Spleen (tissue), 11 donors: ENCODE data around the gene CCDC141. TPM values are rescaled to one million over a fixed set of nuclear protein-coding genes. Genes with fewer than 3 reads are reported as not detected.

Experiments used
- DNase-seq: peaks from one replicate; pipeline ENCODE4 v3.0.0-alpha.2; 2020
- H3K27ac ChIP-seq, 8 donors: fragments of 200-600 bp; sonication (generic) in 7 of 8; 1 replicate in 4 of 8; 2 replicates in 4 of 8; pipeline versions ENCODE4 v1.5.0 to v1.8.0; 2016 to 2021; ENCODE audit warnings: inconsistent platforms in 4 of 8, mild to moderate bottlenecking in 4 of 8, moderate library complexity in 1 of 8
- H3K27me3 ChIP-seq, 7 donors: fragments of 200-600 bp; sonication (generic) in 6 of 7; replicated peaks in 1 of 7; 1 replicate in 4 of 7; 2 replicates in 3 of 7; pipeline versions ENCODE4 v1.5.0 to v1.8.0; 2016 to 2021; ENCODE audit warnings: inconsistent platforms in 3 of 7, mild to moderate bottlenecking in 1 of 7
- H3K36me3 ChIP-seq, 6 donors: fragments of 200-600 bp; sonication (generic) in 5 of 6; 1 replicate in 4 of 6; 2 replicates in 2 of 6; pipeline versions ENCODE4 v1.5.0 to v1.8.0; 2016 to 2021; ENCODE audit warnings: inconsistent platforms in 2 of 6
- H3K4me1 ChIP-seq, 6 donors: fragments of 200-600 bp; sonication (generic) in 5 of 6; 1 replicate in 3 of 6; 2 replicates in 3 of 6; pipeline versions ENCODE4 v1.5.0 to v1.8.0; 2016 to 2021; ENCODE audit warnings: inconsistent platforms in 3 of 6
- H3K4me3 ChIP-seq, 8 donors: fragments of 200-600 bp; sonication (generic) in 7 of 8; 1 replicate in 4 of 8; 2 replicates in 4 of 8; pipeline versions ENCODE4 v1.5.0 to v1.8.0; 2016 to 2021; ENCODE audit warnings: inconsistent platforms in 4 of 8, mild to moderate bottlenecking in 4 of 8, moderate library complexity in 2 of 8
- H3K9me3 ChIP-seq, 8 donors: fragments of 200-600 bp; sonication (generic) in 7 of 8; 1 replicate in 4 of 8; 2 replicates in 4 of 8; pipeline versions ENCODE4 v1.5.0 to v1.8.0; 2016 to 2021; ENCODE audit warnings: inconsistent platforms in 4 of 8
- POLR2A ChIP-seq, 3 donors: fragments of 450-650 bp; IDR thresholded peaks; one replicate each; pipeline ENCODE4 v1.5.1; 2017; ENCODE audit warnings: antibody characterized with exemption in 3 of 3, mild to moderate bottlenecking in 1 of 3
- POLR2AphosphoS5 ChIP-seq, 3 donors: sonication (generic); formaldehyde crosslinking; IDR thresholded peaks; one replicate each; pipeline ENCODE4 v1.5.1; 2017; ENCODE audit warnings: antibody characterized with exemption in 3 of 3
- WGBS, 5 donors: extraction: QIAGEN DNeasy Blood & Tissue Kit in 3 of 5; methylation state at CpG; one replicate each; pipeline versions ENCODE4 v1.1.5 to v1.1.7; 2013 to 2018; 5-methylcytosine and 5-hydroxymethylcytosine counted together
- intact Hi-C: fragments of 100-400 bp; cut with DNase I; formaldehyde crosslinking; loops from one replicate; pipeline ENCODE4 v1.15.0; 2023; ENCODE audit warnings: low total_unique reads
- polyA plus RNA-seq, 3 donors: library from polyadenylated mRNA; stranded (reverse); fragments of 200-250 nt; gene quantifications; one replicate each; pipeline ENCODE4 v1.2.1, GENCODE V29; 2013
- total RNA-seq, 7 donors: library from RNA; depleted of rRNA in 3 of 7; stranded (reverse); fragments of >200 nt in 3 of 7; fragmentation: NEBNext Ultra II Directional in 4 of 7; extraction: Animal tissue kit (Norgen Biotek cat#: 25700) in 4 of 7; gene quantifications; one replicate each; pipeline versions ENCODE4 v1.1.0 to v1.2.1, GENCODE V29; 2016 to 2021
- TF ChIP-seq, protein P1 (sequence below), 11 experiments: fragments of 200-600 bp in 7 of 11; fragments of 450-650 bp in 4 of 11; sonication (generic) in 4 of 11; IDR thresholded peaks in 8 of 11; conservative IDR thresholded peaks in 3 of 11; 1 replicate in 7 of 11; 2 replicates in 4 of 11; pipeline versions ENCODE4 v1.4.0 to v1.8.0; 2016 to 2021; ENCODE audit warnings: antibody characterized with exemption in 11 of 11, inconsistent platforms in 4 of 11, mild to moderate bottlenecking in 1 of 11
- donor health status: healthy with polysubstance abuse.
- donor health status: DM: no; HTN: no; CAD: no; lungs with moderate emphysema.
- donor health status: DM: no; HTN: no; CAD: no.
- donor health status: Bipolar disorder and iron deficiency.
- donor health status: healthy.
- donor health status: DM: no; HTN: no; CAD: no.
- donor health status: DM: yes; HTN: yes; CAD: no.

Gene CCDC141
- total and polyA plus RNA-seq, 10 donors: 0.29 to 21.3 (median 11.4) TPM

DNA sequence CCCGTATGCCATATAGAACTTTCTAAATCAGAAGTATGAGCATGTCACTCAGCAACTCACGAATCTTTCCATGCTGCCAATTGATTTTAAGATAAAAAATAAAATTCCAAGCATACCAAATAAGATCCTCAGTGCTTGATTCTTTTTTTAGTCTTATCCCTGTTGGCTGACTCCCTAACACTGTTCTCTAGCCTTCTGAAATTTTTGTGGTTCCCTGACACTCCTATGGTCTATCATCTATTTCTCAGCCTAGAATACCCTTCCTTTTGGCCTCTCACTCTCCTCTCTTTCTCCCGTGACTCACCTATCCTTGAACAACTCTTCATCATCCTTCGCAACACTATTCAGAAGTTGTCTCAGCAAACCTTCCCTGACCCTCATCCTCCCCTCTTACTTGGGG lies 50.5 kb downstream of the CCDC141 start:
- DNase-seq: no peak
- peaks cover 0 to 12% (median 0%) of the 10 kb centered on the region in 6 donors for H3K4me1 ChIP-seq
- H3K36me3 ChIP-seq: no peaks in the 10 kb centered on the region
- H3K9me3 ChIP-seq: peaks cover 0 to 7% (median 0%) of the 10 kb centered on the region in 8 donors
- TF ChIP-seq, protein P1, sequence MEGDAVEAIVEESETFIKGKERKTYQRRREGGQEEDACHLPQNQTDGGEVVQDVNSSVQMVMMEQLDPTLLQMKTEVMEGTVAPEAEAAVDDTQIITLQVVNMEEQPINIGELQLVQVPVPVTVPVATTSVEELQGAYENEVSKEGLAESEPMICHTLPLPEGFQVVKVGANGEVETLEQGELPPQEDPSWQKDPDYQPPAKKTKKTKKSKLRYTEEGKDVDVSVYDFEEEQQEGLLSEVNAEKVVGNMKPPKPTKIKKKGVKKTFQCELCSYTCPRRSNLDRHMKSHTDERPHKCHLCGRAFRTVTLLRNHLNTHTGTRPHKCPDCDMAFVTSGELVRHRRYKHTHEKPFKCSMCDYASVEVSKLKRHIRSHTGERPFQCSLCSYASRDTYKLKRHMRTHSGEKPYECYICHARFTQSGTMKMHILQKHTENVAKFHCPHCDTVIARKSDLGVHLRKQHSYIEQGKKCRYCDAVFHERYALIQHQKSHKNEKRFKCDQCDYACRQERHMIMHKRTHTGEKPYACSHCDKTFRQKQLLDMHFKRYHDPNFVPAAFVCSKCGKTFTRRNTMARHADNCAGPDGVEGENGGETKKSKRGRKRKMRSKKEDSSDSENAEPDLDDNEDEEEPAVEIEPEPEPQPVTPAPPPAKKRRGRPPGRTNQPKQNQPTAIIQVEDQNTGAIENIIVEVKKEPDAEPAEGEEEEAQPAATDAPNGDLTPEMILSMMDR (IDR thresholded peaks at IDR 0.05 in 8 of 11, conservative IDR thresholded peaks at IDR 0.05 in 3 of 11): no peak
- TF ChIP-seq POLR2AphosphoS5 (IDR thresholded peaks at IDR 0.05) (no peak), POLR2A (IDR thresholded peaks at IDR 0.05) (no peak)
- H3K4me3 ChIP-seq: no peak overlapping the region
- no peaks in the 10 kb centered on the region for H3K27me3 ChIP-seq
- 83 to 97% (median 91%) methylated on average over 4 of the region's 4 CpGs for WGBS, 5 donors
- no peak overlapping the region for H3K27ac ChIP-seq
- intact Hi-C loops: no loop called here

DNA sequence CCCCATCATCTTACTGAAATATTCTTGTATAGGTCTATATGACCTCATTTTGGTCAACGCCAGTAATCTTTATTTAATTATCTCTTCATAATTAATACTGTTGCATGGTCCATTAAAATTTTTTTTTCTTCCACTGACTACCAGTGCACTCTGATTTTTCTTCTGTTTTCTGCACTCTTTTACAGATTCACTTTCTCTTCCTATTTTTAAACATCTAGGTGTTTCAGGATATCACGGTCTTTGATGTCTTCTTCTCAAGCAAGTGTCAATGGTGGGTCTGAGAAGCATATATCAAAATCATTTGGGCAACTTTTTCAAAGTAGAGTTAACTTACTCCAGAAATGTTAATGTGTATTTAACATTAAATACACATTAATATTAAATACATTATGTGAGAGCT lies 51.4 kb downstream of the CCDC141 start:
- TF ChIP-seq, protein P1 (IDR thresholded peaks at IDR 0.05 in 8 of 11, conservative IDR thresholded peaks at IDR 0.05 in 3 of 11): no peak
- TF ChIP-seq POLR2A (IDR thresholded peaks at IDR 0.05) (no peak), POLR2AphosphoS5 (IDR thresholded peaks at IDR 0.05) (no peak)
- DNase-seq: no peak
- Histone ChIP-seq H3K27me3 (no peaks in the 10 kb centered on the region), H3K36me3 (no peaks in the 10 kb centered on the region), H3K4me3 (no peak overlapping the region), H3K27ac (peak overlapping the region in 1 of 8 donors; percentile 3), H3K4me1 (peaks cover 0 to 12% (median 0%) of the 10 kb centered on the region in 6 donors), H3K9me3 (peaks cover 0 to 14% (median 8%) of the 10 kb centered on the region in 8 donors)
- intact Hi-C loops: no loop called here
- 64 to 81% (median 75%) methylated on average over 2 of the region's 2 CpGs for WGBS, 5 donors

GRCh38 chr2:178997477-178997876 lies 52.5 kb downstream of the CCDC141 start:
- no peak overlapping the region for H3K27ac ChIP-seq
- no peaks in the 10 kb centered on the region for H3K27me3 ChIP-seq
- H3K9me3 ChIP-seq: peaks cover 0 to 14% (median 8%) of the 10 kb centered on the region in 8 donors
- intact Hi-C loops: no loop called here
- TF ChIP-seq POLR2AphosphoS5 (IDR thresholded peaks at IDR 0.05): no peak
- no peak for TF ChIP-seq POLR2A (IDR thresholded peaks at IDR 0.05)
- TF ChIP-seq, protein P1 (IDR thresholded peaks at IDR 0.05 in 8 of 11, conservative IDR thresholded peaks at IDR 0.05 in 3 of 11): no peak
- no peak for DNase-seq
- no peak overlapping the region for H3K4me3 ChIP-seq
- no peaks in the 10 kb centered on the region for H3K36me3 ChIP-seq
- WGBS, 5 donors: 78 to 84% (median 82%) methylated on average over 2 of the region's 2 CpGs
- H3K4me1 ChIP-seq: peaks cover 0 to 12% (median 0%) of the 10 kb centered on the region in 6 donors

DNA sequence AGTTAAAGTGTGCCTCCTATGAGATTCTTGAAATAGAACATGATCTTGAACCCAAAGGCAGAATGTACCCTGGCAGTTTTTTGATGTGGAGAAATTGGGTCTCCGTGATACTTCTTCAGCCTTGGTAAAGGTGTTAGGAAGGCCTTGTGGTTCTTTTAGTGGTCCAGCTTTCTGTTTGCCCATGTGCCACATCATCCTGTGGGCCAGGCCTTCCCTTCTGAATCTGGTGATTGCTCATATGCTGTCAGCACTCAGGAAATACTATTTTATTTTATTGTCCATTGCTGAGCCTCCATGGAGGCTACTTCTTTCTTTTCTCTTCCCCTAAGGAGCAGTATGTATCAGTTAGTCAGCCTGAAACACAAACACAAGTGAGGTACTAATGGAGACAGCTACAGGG lies 52.9 kb downstream of the CCDC141 start:
- no peaks in the 10 kb centered on the region for H3K27me3 ChIP-seq
- H3K9me3 ChIP-seq: peaks cover 0 to 14% (median 8%) of the 10 kb centered on the region in 8 donors
- peaks cover 0 to 12% (median 0%) of the 10 kb centered on the region in 6 donors for H3K4me1 ChIP-seq
- DNase-seq: no peak
- H3K27ac ChIP-seq: no peak overlapping the region
- no peak for TF ChIP-seq POLR2A (IDR thresholded peaks at IDR 0.05)
- TF ChIP-seq, protein P1 (IDR thresholded peaks at IDR 0.05 in 8 of 11, conservative IDR thresholded peaks at IDR 0.05 in 3 of 11): no peak
- intact Hi-C loops: no loop called here
- 82 to 100% (median 86%) methylated on average over 1 of the region's 1 CpG for WGBS, 5 donors
- H3K36me3 ChIP-seq: no peaks in the 10 kb centered on the region
- no peak overlapping the region for H3K4me3 ChIP-seq
